IMR-90 (cell line): ENCODE results near the gene E2F4. TPM values are rescaled to one million over a fixed set of nuclear protein-coding genes. Genes with fewer than 3 reads are reported as not detected.

Source experiments
- ATAC-seq: fragments of 200-7000 bp; cut with Tn5 transposase; 2 replicates; pipeline ENCODE4 v1.9.1; 2020; ENCODE audit warnings: low read depth, mild to moderate bottlenecking, moderate library complexity
- BruUV-seq: library from RNA; stranded (reverse); fragments of 400-500 nt; replicated peaks from 2 replicates; lab custom pipeline; 2021; lab: Mats Ljungman, UMichigan
- CTCF ChIA-PET: fragments of 300-600 bp; formaldehyde crosslinking; extraction: SDS; loops from one replicate; lab custom pipeline; 2021; ENCODE audit warnings: antibody characterized with exemption; lab: Yijun Ruan, JAX
- POLR2A ChIA-PET: fragments of 300-600 bp; sonication (Branson Sonifier 250); formaldehyde crosslinking; loops from one replicate; lab custom pipeline; 2022; ENCODE audit warnings: antibody characterized with exemption; ENCODE audit not compliant: unreplicated experiment; lab: Charles Lee
- DNase-seq: peaks from one replicate; pipeline ENCODE4 v3.0.0; 2013
- H2AFZ ChIP-seq: replicated peaks from 2 replicates; pipeline ENCODE3; 2013; ENCODE audit warnings: low read length, mild to moderate bottlenecking; ENCODE audit not compliant: poor library complexity
- H2AK5ac ChIP-seq: 2 replicates; pipeline ENCODE4 v1.6.1; 2013; ENCODE audit warnings: low read depth, low read length, inconsistent platforms
- H2AK9ac ChIP-seq: replicated peaks from 2 replicates; pipeline ENCODE3; 2013; ENCODE audit warnings: mild to moderate bottlenecking, low read depth, low read length, moderate library complexity; ENCODE audit not compliant: poor library complexity
- H2BK120ac ChIP-seq: 2 replicates; pipeline ENCODE4 v1.6.1; 2013; ENCODE audit warnings: low read depth, low read length, inconsistent platforms
- H2BK15ac ChIP-seq: 3 replicates; pipeline ENCODE4 v1.6.1; 2013; ENCODE audit warnings: low read depth, low read length, inconsistent platforms
- H2BK20ac ChIP-seq: 2 replicates; pipeline ENCODE4 v1.6.1; 2013; ENCODE audit warnings: low read depth, mild to moderate bottlenecking, inconsistent platforms, low read length, moderate library complexity
- H2BK5ac ChIP-seq: 2 replicates; pipeline ENCODE4 v1.6.1; 2013; ENCODE audit warnings: mild to moderate bottlenecking, low read depth, low read length, inconsistent platforms; ENCODE audit not compliant: poor library complexity, severe bottlenecking
- H3K14ac ChIP-seq: replicated peaks from 2 replicates; pipeline ENCODE4 v1.6.1; 2013; ENCODE audit warnings: low read depth, low read length, inconsistent platforms
- H3K18ac ChIP-seq: 2 replicates; pipeline ENCODE4 v1.6.1; 2013; ENCODE audit warnings: low read depth, low read length, control low read depth
- H3K23ac ChIP-seq: 2 replicates; pipeline ENCODE4 v1.6.1; 2013; ENCODE audit warnings: low read depth, low read length, inconsistent platforms
- H3K27ac ChIP-seq: 2 replicates; pipeline ENCODE4 v1.5.1; 2013; ENCODE audit warnings: mild to moderate bottlenecking, control low read depth, low read length; ENCODE audit not compliant: insufficient read depth
- H3K27me3 ChIP-seq: 2 replicates; pipeline ENCODE4 v1.6.1; 2013; ENCODE audit warnings: low read length; ENCODE audit not compliant: control insufficient read depth, insufficient read depth
- H3K36me3 ChIP-seq: 2 replicates; pipeline ENCODE4 v1.6.1; 2013; ENCODE audit warnings: low read length, mixed read lengths; ENCODE audit not compliant: control insufficient read depth, insufficient read depth
- H3K4ac ChIP-seq: 2 replicates; pipeline ENCODE4 v1.6.1; 2013; ENCODE audit warnings: low read depth, low read length, inconsistent platforms
- H3K4me1 ChIP-seq: 2 replicates; pipeline ENCODE4 v1.6.1; 2013; ENCODE audit warnings: low read length, mixed read lengths; ENCODE audit not compliant: control insufficient read depth, insufficient read depth
- H3K4me2 ChIP-seq: 2 replicates; pipeline ENCODE4 v1.6.1; 2013; ENCODE audit warnings: low read depth, mild to moderate bottlenecking, control low read depth, low read length, moderate library complexity
- H3K4me3 ChIP-seq: 2 replicates; pipeline ENCODE4 v1.5.1; 2013; ENCODE audit warnings: low read depth, mild to moderate bottlenecking, control low read depth, low read length, moderate library complexity; ENCODE audit not compliant: insufficient read depth
- H3K56ac ChIP-seq: 2 replicates; pipeline ENCODE4 v1.6.1; 2013; ENCODE audit warnings: low read length, inconsistent platforms; ENCODE audit not compliant: insufficient read depth; ENCODE audit errors: extremely low read depth
- H3K79me1 ChIP-seq, 2 experiments: 2 replicates each; pipeline ENCODE4 v1.6.1; 2013; ENCODE audit warnings: low read length in 2 of 2, inconsistent platforms in 1 of 2, low read depth in 1 of 2
- H3K9ac ChIP-seq: 2 replicates; pipeline ENCODE4 v1.6.1; 2013; ENCODE audit warnings: low read depth, low read length, control low read depth
- H3K9me1 ChIP-seq: 2 replicates; pipeline ENCODE4 v1.6.1; 2013; ENCODE audit warnings: low read length, inconsistent platforms; ENCODE audit not compliant: insufficient read depth
- H3K9me3 ChIP-seq: 2 replicates; pipeline ENCODE4 v1.6.1; 2013; ENCODE audit warnings: low read length; ENCODE audit not compliant: control insufficient read depth, insufficient read depth
- H4K20me1 ChIP-seq: 2 replicates; pipeline ENCODE4 v1.6.1; 2013; ENCODE audit warnings: low read length, inconsistent platforms; ENCODE audit not compliant: insufficient read depth
- H4K5ac ChIP-seq: 2 replicates; pipeline ENCODE4 v1.6.1; 2013; ENCODE audit warnings: mild to moderate bottlenecking, low read depth, low read length, control low read depth
- H4K8ac ChIP-seq, 2 experiments: 2 replicates each; pipeline ENCODE4 v1.6.1; 2013; ENCODE audit warnings: low read depth in 2 of 2, low read length in 2 of 2, control low read depth in 1 of 2, inconsistent platforms in 1 of 2
- H4K91ac ChIP-seq: 2 replicates; pipeline ENCODE4 v1.6.1; 2013; ENCODE audit warnings: low read depth, low read length, inconsistent platforms; ENCODE audit not compliant: insufficient read depth
- BHLHE40 ChIP-seq: fragments of 150-350 bp; IDR thresholded peaks from 2 replicates; pipeline ENCODE4 v1.6.1; 2016; ENCODE audit warnings: mild to moderate bottlenecking, low read depth, low read length
- CEBPB ChIP-seq: IDR thresholded peaks from 2 replicates; pipeline ENCODE4 v1.6.1; 2012; ENCODE audit warnings: low read depth, low read length, improper control_type of control experiment
- ELK1 ChIP-seq: fragments of 150-350 bp; IDR thresholded peaks from 2 replicates; pipeline ENCODE4 v1.6.1; 2016; ENCODE audit warnings: low read depth, mild to moderate bottlenecking, low read length, moderate library complexity, borderline replicate concordance
- FOS ChIP-seq: fragments of 150-350 bp; IDR thresholded peaks from 2 replicates; pipeline ENCODE4 v1.6.1; 2016; ENCODE audit warnings: low read depth, low read length
- MAFK ChIP-seq: IDR thresholded peaks from 2 replicates; pipeline ENCODE4 v1.6.1; 2012; ENCODE audit warnings: low read depth, low read length, improper control_type of control experiment
- MAZ ChIP-seq: IDR thresholded peaks from 2 replicates; pipeline ENCODE4 v1.6.1; 2012; ENCODE audit warnings: low read depth, mild to moderate bottlenecking, low read length, improper control_type of control experiment, moderate library complexity, borderline replicate concordance
- MXI1 ChIP-seq: IDR thresholded peaks from 2 replicates; pipeline ENCODE4 v1.6.1; 2012; ENCODE audit warnings: low read depth, mild to moderate bottlenecking, low read length, moderate library complexity, borderline replicate concordance
- NFE2L2 ChIP-seq: fragments of 150-350 bp; IDR thresholded peaks from 2 replicates; pipeline ENCODE4 v1.6.1; 2016; ENCODE audit warnings: low read depth, mild to moderate bottlenecking, low read length
- POLR2A ChIP-seq: IDR thresholded peaks from 2 replicates; pipeline ENCODE4 v1.6.1; 2012; ENCODE audit warnings: mild to moderate bottlenecking, low read depth, low read length
- RAD21 ChIP-seq: IDR thresholded peaks from 2 replicates; pipeline ENCODE4 v1.6.1; 2012; ENCODE audit warnings: low read length, improper control_type of control experiment
- RCOR1 ChIP-seq: IDR thresholded peaks from 2 replicates; pipeline ENCODE4 v1.6.1; 2012; ENCODE audit warnings: mild to moderate bottlenecking, low read length, improper control_type of control experiment; ENCODE audit not compliant: insufficient replicate concordance
- SMC3 ChIP-seq: fragments of 150-350 bp; IDR thresholded peaks from 2 replicates; pipeline ENCODE4 v1.6.1; 2016; ENCODE audit warnings: low read depth, mild to moderate bottlenecking, antibody characterized with exemption, low read length, moderate library complexity
- WGBS, 2 experiments: methylation state at CpG; one replicate each; pipeline versions ENCODE4 v1.1.5 to v1.1.7; 2013; ENCODE audit warnings: missing lambda C conversion rate in 2 of 2; ENCODE audit not compliant: insufficient read length in 1 of 2; ENCODE audit errors: extremely low coverage in 2 of 2; 5-methylcytosine and 5-hydroxymethylcytosine counted together
- dilution Hi-C: fragments of 300-500 bp; cut with HindIII; formaldehyde crosslinking; loops from one replicate; pipeline ENCODE4 v1.14.3; 2018; ENCODE audit warnings: low sequenced_read_pairs; ENCODE audit not compliant: unreplicated experiment
- in situ Hi-C: fragments of 300-500 bp; cut with MboI; formaldehyde crosslinking; loops from 3 replicates; pipeline ENCODE4 v1.14.3; 2019; ENCODE audit warnings: low sequenced_read_pairs, inconsistent platforms, mixed read lengths
- intact Hi-C: fragments of 100-400 bp; cut with micrococcal nuclease; formaldehyde crosslinking; loops from 2 replicates; pipeline ENCODE4 v1.10.0; 2022
- polyA plus RNA-seq, 3 experiments: library from polyadenylated mRNA; depleted of rRNA; stranded (reverse); fragments of >200 nt; gene quantifications; 2 replicates each; pipeline ENCODE4 v1.2.3, GENCODE V29; 2012; ENCODE audit warnings: low replicate concordance in 1 of 3
- total RNA-seq: library from RNA; depleted of rRNA; stranded (reverse); fragments of >200 nt; gene quantifications from 2 replicates; pipeline ENCODE4 v1.2.3, GENCODE V29; 2012

Gene E2F4
- total and polyA plus RNA-seq, 2 of the 4 experiments (the other 2 are of a cell fraction) = 63.4 to 103 TPM

GRCh38 chr16:67145746-67146145, 46.2 kb upstream of the E2F4 start:
- Histone ChIP-seq H4K8ac (no peak overlapping the region), H2AFZ (no peak overlapping the region), H3K4me2 (no peak overlapping the region), H3K9ac (no peak overlapping the region), H3K56ac (no peak overlapping the region), H2BK20ac (no peak overlapping the region), H3K79me1 (peaks cover 0 to 30% of the 10 kb centered on the region in 2 experiments; a peak in 2 of 4 replicates), H3K4me3 (no peak overlapping the region), H3K18ac (no peak overlapping the region), H2AK9ac (no peak overlapping the region), H3K27me3 (no peaks in the 10 kb centered on the region), H3K9me1 (peaks cover 4% of the 10 kb centered on the region; the same call in 1 of the 2 replicates), H3K4ac (no peak overlapping the region), H2AK5ac (no peak overlapping the region), H4K20me1 (peaks cover 7% of the 10 kb centered on the region; the same call in 1 of the 2 replicates), H3K27ac (no peak overlapping the region), H3K36me3 (peaks cover 73% of the 10 kb centered on the region), H4K5ac (no peak overlapping the region), H2BK120ac (no peak overlapping the region), H2BK15ac (no peak overlapping the region), H2BK5ac (no peak overlapping the region), H4K91ac (no peak overlapping the region), H3K23ac (no peak overlapping the region), H3K14ac (no peak overlapping the region), H3K4me1 (no peaks in the 10 kb centered on the region), H3K9me3 (no peaks in the 10 kb centered on the region)
- dilution Hi-C loops (no loop called here), intact Hi-C loops (no loop called here), in situ Hi-C loops (no loop called here)
- no CpG with 5 or more reads among the region's 2 CpGs for WGBS, 2 experiments
- no TSS peak for BruUV-seq
- DNase-seq (no peak), ATAC-seq (no peak)
- ChIA-PET CTCF (no interaction called here), POLR2A (no interaction called here)
- TF ChIP-seq MAZ (no peak), CEBPB (no peak), RAD21 (no peak), MAFK (no peak), FOS (no peak), NFE2L2 (no peak), BHLHE40 (no peak), ELK1 (no peak), SMC3 (no peak), POLR2A (no peak), MXI1 (no peak), RCOR1 (no peak)
